Fibroblast of upper back skin (primary cell): Measurements from ENCODE around the gene SUFU.

ENCODE experiments used
- DNase-seq: peaks from one replicate; pipeline ENCODE4 v3.0.0-alpha.2; 2013

SUFU gene

DNA sequence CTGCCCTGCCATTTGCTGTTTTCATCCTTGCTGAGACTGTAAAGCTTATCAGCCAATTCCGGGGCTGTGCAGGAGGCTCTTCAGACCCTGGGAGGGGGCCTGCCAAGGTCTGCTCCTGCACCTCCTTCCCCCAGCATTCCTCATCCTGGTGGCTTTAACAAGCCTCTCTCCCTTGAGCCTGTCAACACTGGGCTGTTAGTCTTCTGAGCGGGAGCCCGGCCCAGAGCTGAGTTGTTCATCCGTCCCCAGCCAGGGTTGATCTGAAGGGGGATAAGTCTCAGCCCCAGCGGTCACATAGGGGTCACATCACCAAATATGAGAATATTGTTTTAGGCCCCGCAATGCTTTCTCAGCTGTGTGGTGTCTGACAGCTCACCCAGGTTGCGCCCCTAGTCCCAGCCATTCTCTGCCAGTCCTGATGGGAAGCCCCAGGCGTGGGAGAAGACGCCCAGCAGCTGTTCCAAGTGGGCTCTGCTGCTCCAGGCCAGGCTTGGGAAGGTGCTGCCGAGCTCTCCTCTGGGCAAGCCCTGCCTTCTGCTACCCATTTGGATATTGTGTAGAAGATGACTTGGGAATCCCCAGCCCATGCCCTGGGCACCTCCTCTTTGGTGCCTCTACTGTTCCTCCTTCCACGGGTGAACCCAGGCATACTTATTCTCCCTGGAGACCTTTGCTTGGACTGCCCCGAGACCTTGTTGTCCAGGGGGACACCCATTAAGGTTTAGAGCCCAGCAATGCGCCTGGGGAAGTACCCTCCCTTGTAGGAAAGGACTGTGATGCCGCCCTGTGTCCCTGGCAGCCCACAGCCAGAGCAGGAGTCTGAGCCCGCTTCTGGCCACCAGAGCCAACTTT, 117.0 kb downstream of the SUFU start:
- DNase-seq, result peak; percentile 33

GRCh38 chr10:102621443-102622325, 117.9 kb downstream of the SUFU start:
- DNase-seq, result no peak

DNA sequence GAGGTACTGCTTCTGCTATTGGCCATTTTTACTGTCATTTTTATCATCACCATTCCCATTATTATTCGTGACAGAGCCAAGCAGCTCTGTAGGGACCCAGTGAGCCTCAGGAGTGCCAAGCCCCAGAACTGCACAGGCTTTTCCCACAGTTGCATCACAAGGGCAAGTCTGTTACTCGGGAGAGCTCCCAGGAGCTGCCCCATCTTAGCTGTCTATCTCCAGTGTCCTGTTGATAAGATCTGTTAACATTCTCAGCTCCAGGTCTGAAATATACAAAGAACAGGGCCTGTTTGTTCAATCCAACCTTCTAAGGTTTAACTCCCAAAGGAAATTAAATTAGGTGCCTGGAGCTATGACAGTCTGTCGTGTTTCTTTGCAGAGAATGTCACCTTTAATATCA, 120.3 kb downstream of the SUFU start:
- no peak for DNase-seq

- DNase-seq, result no peak
These were observed 121.2 kb downstream of the SUFU start for GRCh38 chr10:102624751-102625645.

DNA sequence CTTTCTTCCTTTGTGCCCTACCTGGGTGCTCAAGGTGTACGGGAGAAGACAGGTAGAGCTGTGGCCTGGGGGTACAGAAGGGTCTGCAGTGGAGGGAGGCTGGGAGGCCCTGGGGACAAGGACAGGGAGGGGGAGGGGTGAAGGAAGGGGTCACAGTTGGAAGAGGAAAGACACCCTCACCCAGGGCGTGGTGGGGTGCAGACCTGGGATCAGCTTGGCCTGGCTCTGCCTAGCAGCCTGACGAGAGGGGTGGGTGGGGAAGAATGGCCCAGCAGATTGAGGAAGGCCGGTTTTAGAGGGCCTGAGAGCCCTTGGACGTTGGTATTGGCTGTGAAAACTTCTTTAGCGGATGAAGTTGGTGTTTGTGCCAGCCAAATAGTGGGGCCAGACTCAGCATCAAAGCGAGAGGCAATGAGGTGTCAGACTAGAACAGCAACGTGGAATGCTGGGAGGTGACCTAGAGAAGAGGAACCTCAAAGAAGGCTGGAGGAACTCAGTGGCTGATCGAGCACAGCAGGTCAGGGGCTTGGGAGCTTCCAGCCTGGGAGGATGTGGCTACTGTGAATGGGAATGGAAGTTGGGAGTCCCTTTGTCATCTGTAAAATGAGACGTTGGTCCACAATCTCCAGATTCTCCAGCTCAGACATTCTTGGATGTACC, 122.4 kb downstream of the SUFU start:
- no peak for DNase-seq

DNA sequence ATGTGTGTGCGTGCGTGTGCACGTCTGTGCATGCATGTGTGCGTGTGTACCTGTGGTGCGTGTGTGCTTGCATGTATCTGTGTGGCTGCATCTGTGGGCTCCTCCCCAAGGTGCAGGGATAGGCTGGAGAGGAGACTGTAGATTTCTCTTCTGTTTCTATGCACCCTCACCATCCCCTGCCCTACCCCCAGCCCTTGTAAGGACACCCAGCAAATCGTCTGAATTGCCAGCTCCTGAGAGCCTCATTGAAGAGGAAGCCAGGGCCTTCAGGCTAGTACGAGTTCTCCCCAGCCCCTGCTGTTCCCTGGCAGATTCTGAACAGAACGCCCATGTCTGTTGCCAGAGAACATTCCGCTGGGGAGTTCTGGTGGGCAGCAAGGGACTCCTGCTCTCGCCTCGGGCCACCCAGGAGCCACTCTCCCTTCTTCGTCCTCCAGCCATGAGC, 123.5 kb downstream of the SUFU start:
- DNase-seq, result no peak

- DNase-seq, result peak; percentile 74
These were observed 124.0 kb downstream of the SUFU start for GRCh38 chr10:102627736-102628293.

- no peak for DNase-seq
These were observed 124.7 kb downstream of the SUFU start for GRCh38 chr10:102628451-102628911.

DNA sequence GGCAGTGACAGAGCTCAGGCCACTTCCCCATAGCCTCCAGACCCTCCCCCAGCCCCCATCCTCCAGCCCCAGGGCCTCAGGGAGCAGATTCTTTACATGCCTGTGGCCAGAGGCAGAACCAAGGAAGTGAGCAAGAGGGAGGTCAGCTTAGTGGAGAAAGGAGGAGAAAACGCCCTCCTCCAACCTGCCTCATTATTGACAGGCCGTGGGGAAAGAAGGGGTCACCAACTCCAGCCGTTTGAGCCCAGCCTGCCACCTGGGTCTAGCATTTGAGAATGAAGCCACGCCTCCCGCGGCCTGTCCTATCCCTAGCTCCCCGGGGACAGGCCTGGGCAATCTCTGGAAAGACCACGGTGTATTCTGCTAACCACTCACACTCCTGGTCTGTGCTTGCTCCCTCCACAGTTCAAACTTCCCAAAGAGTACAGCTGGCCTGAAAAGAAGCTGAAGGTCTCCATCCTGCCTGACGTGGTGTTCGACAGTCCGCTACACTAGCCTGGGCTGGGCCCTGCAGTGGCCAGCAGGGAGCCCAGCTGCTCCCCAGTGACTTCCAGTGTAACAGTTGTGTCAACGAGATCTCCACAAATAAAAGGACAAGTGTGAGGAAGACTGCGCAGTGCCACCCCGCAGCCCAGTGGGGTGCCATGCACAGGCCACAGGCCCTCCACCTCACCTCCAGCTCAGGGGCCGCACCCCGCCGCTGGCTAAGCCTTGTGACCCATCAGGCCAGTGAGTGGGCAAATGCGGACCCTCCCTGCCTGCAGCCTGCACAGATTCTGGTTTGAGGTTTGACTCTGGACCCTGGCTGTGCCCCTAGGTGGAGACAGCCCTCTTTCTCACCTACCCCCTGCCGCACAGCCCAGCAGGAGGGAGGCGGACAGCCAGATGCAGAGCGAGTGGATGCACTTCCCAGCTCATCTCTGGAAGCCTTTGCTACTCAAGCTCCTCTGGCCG, 126.2 kb downstream of the SUFU start:
- DNase-seq, result peak; percentile 94

GRCh38 chr10:102630663-102631062, 126.9 kb downstream of the SUFU start:
- DNase-seq, result no peak

GRCh38 chr10:102631525-102632393, 128.0 kb downstream of the SUFU start:
- DNase-seq, result no peak

GRCh38 chr10:102632394-102633111, 128.8 kb downstream of the SUFU start:
- DNase-seq, result peak; percentile 67

DNA sequence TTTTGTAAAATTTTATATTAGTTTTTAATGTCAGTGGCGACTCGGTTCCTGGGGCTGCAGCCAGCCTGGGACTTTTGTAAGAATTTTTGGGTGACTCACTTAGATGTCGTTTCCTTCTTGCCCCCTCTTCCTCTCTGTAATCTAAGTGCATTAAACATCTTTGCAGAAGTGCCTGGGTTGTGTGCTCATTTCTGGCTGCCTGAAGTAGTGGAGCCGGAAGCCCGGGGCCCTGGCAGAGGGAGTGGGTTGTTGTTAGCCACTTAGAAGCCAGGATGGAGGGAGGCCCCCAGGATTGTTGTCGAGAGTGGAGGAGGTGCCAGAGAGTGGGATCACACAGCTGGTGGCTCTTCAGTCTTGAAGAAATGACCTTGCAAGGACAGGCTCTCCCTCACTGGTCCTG, 129.5 kb downstream of the SUFU start:
- peak; percentile 76 for DNase-seq

- DNase-seq, result no peak
These were observed 130.1 kb downstream of the SUFU start for GRCh38 chr10:102633848-102634247.

GRCh38 chr10:102634686-102635085, 130.9 kb downstream of the SUFU start:
- no peak for DNase-seq

DNA sequence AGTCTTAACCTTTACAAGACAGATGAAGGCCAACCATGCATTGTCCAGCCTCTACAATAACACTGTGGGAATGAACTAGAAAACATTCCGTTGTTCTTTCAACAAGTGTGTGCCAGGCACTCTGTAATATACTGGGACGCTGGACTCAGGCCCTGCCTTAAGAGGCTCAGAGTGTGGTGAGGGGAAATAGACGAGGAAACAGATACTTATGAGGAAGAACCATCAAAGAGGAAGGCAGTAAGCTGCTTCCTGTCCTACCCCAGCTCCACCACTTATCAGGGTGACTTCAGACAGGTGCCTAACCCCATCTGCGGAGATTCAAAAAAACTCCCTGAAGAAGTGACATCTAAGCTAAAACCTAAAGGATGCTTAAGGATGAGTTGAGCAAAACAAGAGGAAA, 131.6 kb downstream of the SUFU start:
- DNase-seq, result no peak

GRCh38 chr10:102639537-102639936, 135.8 kb downstream of the SUFU start:
- no peak for DNase-seq

DNA sequence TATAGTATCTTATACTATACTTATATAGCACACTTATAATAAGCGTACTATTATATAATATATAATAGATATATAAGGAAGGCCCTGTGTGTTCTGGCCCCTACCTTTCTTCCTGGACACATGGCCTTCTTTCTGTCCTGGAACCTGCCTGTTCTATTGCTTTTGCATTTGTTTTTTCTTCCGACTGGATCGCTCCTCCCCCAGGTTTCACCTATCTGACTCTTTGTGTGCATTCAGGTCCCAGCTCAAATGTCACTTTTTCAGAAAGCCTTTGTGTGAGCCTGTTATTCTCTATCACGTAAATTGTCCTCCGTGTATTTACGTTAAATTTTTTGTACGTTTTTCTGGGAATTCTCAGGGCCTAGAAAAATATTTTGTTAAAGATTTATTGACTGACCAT, 137.6 kb downstream of the SUFU start:
- DNase-seq, result no peak
